ENCODE data around the gene COA6. TPM values are rescaled to one million over a fixed set of nuclear protein-coding genes. Genes with fewer than 3 reads are reported as not detected.

COA6 gene
- total RNA-seq, 2 donors from 2014 or later: 11.3 to 14.0 TPM

Other genes with a start within 250 kb of the COA6 start
- 10 to 100 TPM; 31.7 to 33.8 TPM for gene TARBP1, start 105.7 kb downstream of the COA6 start, total RNA-seq
- 100 to 1,000 TPM; 463 to 482 TPM for gene IRF2BP2, start 236.7 kb downstream of the COA6 start, total RNA-seq